PC-3 (cell line): Measurements from ENCODE around the gene CCDC194. TPM values are rescaled to one million over a fixed set of nuclear protein-coding genes. Genes with fewer than 3 reads are reported as not detected.

ENCODE experiments used
- ATAC-seq: fragments of 200-7000 bp; cut with Tn5 transposase; 2 replicates; pipeline ENCODE4 v1.9.1; 2020; ENCODE audit warnings: mild to moderate bottlenecking, moderate library complexity
- BruUV-seq: library from RNA; stranded (reverse); fragments of 400-500 nt; replicated peaks from 2 replicates; lab custom pipeline; 2021; lab: Mats Ljungman, UMichigan
- CTCF ChIA-PET: fragments of 300-600 bp; sonication (Branson Sonifier 250); formaldehyde crosslinking; loops from one replicate; lab custom pipeline; 2022; ENCODE audit warnings: antibody characterized with exemption; lab: Charles Lee
- POLR2A ChIA-PET: fragments of 300-600 bp; sonication (Branson Sonifier 250); formaldehyde crosslinking; loops from one replicate; lab custom pipeline; 2022; ENCODE audit warnings: antibody characterized with exemption; ENCODE audit not compliant: unreplicated experiment; lab: Charles Lee
- DNase-seq: peaks from one replicate; pipeline ENCODE4 v3.0.0-alpha.2; 2015
- H2AFZ ChIP-seq: fragments of 300-600 bp; sonication (generic); 2 replicates; pipeline ENCODE4 v1.6.0; 2016; ENCODE audit warnings: antibody characterized with exemption, low read length
- H3F3A ChIP-seq: fragments of 300-600 bp; sonication (generic); one replicate; pipeline ENCODE4 v1.6.0; 2017; ENCODE audit warnings: antibody characterized with exemption, low read length, control low read depth, mild to moderate bottlenecking; ENCODE audit not compliant: unreplicated experiment
- H3K27ac ChIP-seq: fragments of 300-600 bp; sonication (generic); 2 replicates; pipeline ENCODE4 v1.5.1; 2016; ENCODE audit warnings: mild to moderate bottlenecking, low read length
- H3K27me3 ChIP-seq: fragments of 300-600 bp; sonication (generic); 2 replicates; pipeline ENCODE4 v1.6.1; 2016; ENCODE audit warnings: low read length, mixed read lengths
- H3K36me3 ChIP-seq: fragments of 300-600 bp; sonication (generic); 2 replicates; pipeline ENCODE4 v1.6.1; 2016; ENCODE audit warnings: low read depth, mixed run types, low read length, mixed read lengths
- H3K4me1 ChIP-seq: fragments of 300-600 bp; sonication (generic); 2 replicates; pipeline ENCODE4 v1.5.1; 2016; ENCODE audit warnings: low read length; ENCODE audit not compliant: insufficient read depth
- H3K4me2 ChIP-seq: fragments of 300-600 bp; sonication (generic); 2 replicates; pipeline ENCODE4 v1.6.0; 2016; ENCODE audit warnings: low read length
- H3K4me3 ChIP-seq: fragments of 300-600 bp; sonication (generic); 2 replicates; pipeline ENCODE4 v1.5.1; 2016; ENCODE audit warnings: mild to moderate bottlenecking, low read length, mixed read lengths
- H3K79me2 ChIP-seq: fragments of 300-600 bp; sonication (generic); 2 replicates; pipeline ENCODE4 v1.6.1; 2017; ENCODE audit warnings: low read length, mixed read lengths
- H3K9ac ChIP-seq: fragments of 300-600 bp; sonication (generic); 2 replicates; pipeline ENCODE4 v1.6.0; 2016; ENCODE audit warnings: mild to moderate bottlenecking, low read length
- H3K9me2 ChIP-seq: fragments of 300-600 bp; sonication (generic); replicated peaks from 2 replicates; pipeline ENCODE4 v1.6.1; 2016; ENCODE audit warnings: mixed run types, low read length, mixed read lengths
- H3K9me3 ChIP-seq: fragments of 300-600 bp; sonication (generic); 2 replicates; pipeline ENCODE4 v1.6.1; 2016; ENCODE audit warnings: low read length, mixed read lengths
- H4K20me1 ChIP-seq: fragments of 300-600 bp; sonication (generic); 2 replicates; pipeline ENCODE4 v1.6.1; 2016; ENCODE audit warnings: low read length, mixed read lengths
- CTCF ChIP-seq: fragments of 300-600 bp; sonication (generic); conservative IDR thresholded peaks from 2 replicates; pipeline ENCODE4 v1.5.1; 2017; ENCODE audit warnings: antibody characterized with exemption, low read depth, mild to moderate bottlenecking, low read length
- EZH2 ChIP-seq: fragments of 300-600 bp; sonication (generic); IDR thresholded peaks from one replicate; pipeline ENCODE4 v1.6.1; 2017; ENCODE audit warnings: antibody characterized with exemption, mild to moderate bottlenecking, low read length; ENCODE audit not compliant: unreplicated experiment
- EZH2phosphoT487 ChIP-seq: fragments of 300-600 bp; sonication (generic); IDR thresholded peaks from 2 replicates; pipeline ENCODE4 v1.6.1; 2018; ENCODE audit warnings: mild to moderate bottlenecking, antibody characterized with exemption, low read length, borderline replicate concordance
- intact Hi-C: fragments of 100-400 bp; cut with micrococcal nuclease; formaldehyde crosslinking; loops from 2 replicates; pipeline ENCODE4 v1.9.0; 2023
- total RNA-seq: library from RNA; depleted of rRNA; stranded (reverse); fragments of >200 nt; gene quantifications from 2 replicates; pipeline ENCODE4 v1.2.3, GENCODE V29; 2014

The CCDC194 gene
- total RNA-seq, 1 experiment from 2014 or later = not detected

GRCh38 chr19:17436094-17436873 lies 42.3 kb upstream of the CCDC194 start:
- ChIA-PET CTCF (no interaction called here), POLR2A (no interaction called here)
- intact Hi-C loops = no loop called here
- Histone ChIP-seq H3K27me3 (no peaks in the 10 kb centered on the region), H2AFZ (no peak overlapping the region), H3K9me2 (no peaks in the 10 kb centered on the region), H3K4me1 (no peaks in the 10 kb centered on the region), H3K79me2 (no peaks in the 10 kb centered on the region), H3F3A (no peaks in the 10 kb centered on the region), H3K9ac (no peak overlapping the region), H4K20me1 (no peaks in the 10 kb centered on the region), H3K4me2 (no peak overlapping the region), H3K4me3 (no peak overlapping the region), H3K27ac (no peak overlapping the region), H3K36me3 (no peaks in the 10 kb centered on the region), H3K9me3 (no peaks in the 10 kb centered on the region)
- DNase-seq (no peak), ATAC-seq (no peak)
- BruUV-seq = no TSS peak
- TF ChIP-seq CTCF = no peak
- TF ChIP-seq EZH2 = no peak
- no peak for TF ChIP-seq EZH2phosphoT487

GRCh38 chr19:17435218-17435617 lies 41.2 kb upstream of the CCDC194 start:
- Histone ChIP-seq H3F3A (no peaks in the 10 kb centered on the region), H4K20me1 (no peaks in the 10 kb centered on the region), H3K4me1 (no peaks in the 10 kb centered on the region), H3K27me3 (no peaks in the 10 kb centered on the region), H3K4me3 (no peak overlapping the region), H3K9me2 (no peaks in the 10 kb centered on the region), H3K79me2 (no peaks in the 10 kb centered on the region), H3K36me3 (no peaks in the 10 kb centered on the region), H3K9me3 (no peaks in the 10 kb centered on the region), H3K27ac (no peak overlapping the region), H3K4me2 (no peak overlapping the region), H3K9ac (no peak overlapping the region), H2AFZ (no peak overlapping the region)
- intact Hi-C loops = no loop called here
- TF ChIP-seq EZH2 (no peak), CTCF (no peak), EZH2phosphoT487 (no peak)
- no TSS peak for BruUV-seq
- DNase-seq (no peak), ATAC-seq (no peak)
- ChIA-PET POLR2A (no interaction called here), CTCF (no interaction called here)

- BruUV-seq = no TSS peak
- H3K27me3 ChIP-seq = no peaks in the 10 kb centered on the region
- intact Hi-C loops = no loop called here
- H3K36me3 ChIP-seq = no peaks in the 10 kb centered on the region
- H2AFZ ChIP-seq = no peak overlapping the region
- no peaks in the 10 kb centered on the region for H3K9me3 ChIP-seq
- no peak overlapping the region for H3K9ac ChIP-seq
- no peaks in the 10 kb centered on the region for H3K9me2 ChIP-seq
- no peaks in the 10 kb centered on the region for H4K20me1 ChIP-seq
- H3K27ac ChIP-seq = no peak overlapping the region
- no peak overlapping the region for H3K4me3 ChIP-seq
- no peaks in the 10 kb centered on the region for H3K4me1 ChIP-seq
- CTCF ChIA-PET = interaction anchor here (0.6 kb wide), 1 partner anchor 1365 kb away, joined by 5 read pairs; no protein-coding TSS in a partner anchor
- no peak for DNase-seq
- H3K4me2 ChIP-seq = no peak overlapping the region
- no peak for ATAC-seq
- H3K79me2 ChIP-seq = no peaks in the 10 kb centered on the region
- no peak for TF ChIP-seq EZH2phosphoT487
- TF ChIP-seq CTCF = no peak
- no peak for TF ChIP-seq EZH2
- POLR2A ChIA-PET = no interaction called here
- no peaks in the 10 kb centered on the region for H3F3A ChIP-seq
Measured at GRCh38 chr19:17431417-17431816, 37.4 kb upstream of the CCDC194 start.
